GM20000 (cell line): ENCODE results near the gene TMEM30B.
"Not testable (repeated sequence)": the region's sequence is repeated elsewhere in the genome, so short reads cannot be mapped to it uniquely, and the experiment has no call there.

Experiments
- DNase-seq: peaks from one replicate; pipeline ENCODE4 v3.0.0; 2012; ENCODE audit warnings: low spot score
- CTCF ChIP-seq: IDR thresholded peaks from 2 replicates; pipeline ENCODE4 v1.5.1; 2012; ENCODE audit warnings: mild to moderate bottlenecking, control low read depth; ENCODE audit errors: extremely low read depth, missing control alignments

The TMEM30B gene

GRCh38 chr14:61247935-61248334 is 33.2 kb downstream of the TMEM30B start:
- TF ChIP-seq CTCF: no peak
- DNase-seq: no peak

- DNase-seq: no peak
- TF ChIP-seq CTCF: no peak
These were observed 34.4 kb downstream of the TMEM30B start for GRCh38 chr14:61246721-61247120.

GRCh38 chr14:61244009-61244408 is 37.1 kb downstream of the TMEM30B start:
- TF ChIP-seq CTCF: no peak
- no peak for DNase-seq

- DNase-seq: no peak
- no peak for TF ChIP-seq CTCF
These were observed 40.9 kb downstream of the TMEM30B start for GRCh38 chr14:61240206-61240605.

GRCh38 chr14:61239285-61239684 is 41.9 kb downstream of the TMEM30B start:
- DNase-seq: not testable (repeated sequence)

- DNase-seq: no peak
- no peak for TF ChIP-seq CTCF
These were observed 42.4 kb downstream of the TMEM30B start for GRCh38 chr14:61238611-61239245.

- no peak for DNase-seq
- TF ChIP-seq CTCF: no peak
These were observed 46.8 kb downstream of the TMEM30B start for GRCh38 chr14:61234215-61234916.

- no peak for TF ChIP-seq CTCF
- DNase-seq: no peak
These were observed 47.6 kb downstream of the TMEM30B start for GRCh38 chr14:61233436-61233956.
